ENCODE measurements around the gene SVIL.
"Not testable (repeated sequence)": the region's sequence is repeated elsewhere in the genome, so short reads cannot be mapped to it uniquely, and the experiment has no call there.

SVIL gene

GRCh38 chr10:29623797-29624196 is 11.0 kb downstream of the SVIL start:
- Mint-ChIP-seq H3K27ac (no peak overlapping the region), H3K36me3 (ENCODE audit: low read depth) (no peaks in the 10 kb centered on the region), H3K4me3 (no peak overlapping the region), H3K4me1 (ENCODE audit: low read depth) (peaks cover 2% of the 10 kb centered on the region), H3K9me3 (no peaks in the 10 kb centered on the region), H3K27me3 (ENCODE audit: low read depth) (no peaks in the 10 kb centered on the region)
- DNase-seq (ENCODE audit: low spot score), result no peak

DNA sequence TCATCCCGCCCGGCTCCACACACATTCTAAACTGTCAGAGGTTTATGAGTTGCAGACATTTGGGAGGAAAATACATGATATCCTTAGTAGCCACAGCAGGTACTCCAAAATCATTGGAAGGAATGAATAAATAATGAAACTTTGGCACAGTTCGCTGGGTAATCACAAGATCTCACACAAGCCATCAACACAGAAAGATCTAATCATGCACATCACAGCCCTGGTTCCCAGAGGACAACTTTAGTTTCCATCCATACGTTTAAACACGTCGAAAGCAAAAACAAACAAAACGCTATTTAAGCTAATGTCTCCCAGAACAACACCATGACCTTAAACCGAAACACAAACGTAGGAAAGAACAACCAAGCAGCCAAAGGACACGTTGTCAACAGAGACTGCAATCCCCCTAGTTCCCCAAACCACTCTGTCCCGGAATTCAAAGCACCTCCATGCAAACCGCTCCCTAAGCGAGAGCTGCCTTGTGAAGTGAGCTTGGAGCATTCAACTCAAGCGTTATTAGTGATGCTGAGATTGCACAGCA is 12.3 kb downstream of the SVIL start:
- Mint-ChIP-seq H3K27ac (no peak overlapping the region), H3K4me1 (ENCODE audit: low read depth) (no peaks in the 10 kb centered on the region), H3K4me3 (no peak overlapping the region), H3K36me3 (ENCODE audit: low read depth) (no peaks in the 10 kb centered on the region), H3K27me3 (ENCODE audit: low read depth) (no peaks in the 10 kb centered on the region), H3K9me3 (no peaks in the 10 kb centered on the region)
- no peak for DNase-seq (ENCODE audit: low spot score)

- H3K27ac Mint-ChIP-seq, result no peak overlapping the region
- no peak overlapping the region for H3K4me3 Mint-ChIP-seq
- DNase-seq (ENCODE audit: low spot score), result no peak
Measured at GRCh38 chr10:29621161-29621560, 13.6 kb downstream of the SVIL start.

DNA sequence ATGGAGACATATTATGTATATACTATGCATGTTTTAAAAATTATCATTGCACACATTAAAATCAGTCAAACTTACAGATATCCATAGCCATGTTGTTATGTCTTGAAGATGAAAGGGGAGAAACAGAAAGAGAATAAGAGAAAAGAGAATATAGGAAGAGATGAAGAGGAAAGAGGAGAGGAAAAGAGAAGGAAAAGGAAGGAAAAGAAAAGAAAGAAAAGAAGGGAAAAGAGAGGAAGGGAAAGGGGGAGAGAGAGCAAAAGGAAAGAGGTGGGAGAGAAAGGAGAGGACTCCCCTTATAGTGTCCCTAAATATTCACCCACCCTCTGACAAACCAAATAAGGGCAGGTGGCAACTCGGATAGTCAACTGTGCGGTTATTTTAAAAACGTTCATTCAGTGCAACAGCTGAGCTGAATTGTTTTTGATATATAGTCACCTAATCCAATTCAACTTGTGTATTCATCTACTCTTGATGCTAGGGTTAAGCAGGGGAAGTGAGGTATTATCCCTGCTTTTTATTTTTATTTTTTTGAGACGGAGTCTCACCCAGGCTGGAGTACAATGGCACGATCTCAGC is 14.6 kb downstream of the SVIL start:
- Mint-ChIP-seq H3K4me1 (ENCODE audit: low read depth) (no peaks in the 10 kb centered on the region), H3K4me3 (no peak overlapping the region), H3K36me3 (ENCODE audit: low read depth) (no peaks in the 10 kb centered on the region), H3K27me3 (ENCODE audit: low read depth) (no peaks in the 10 kb centered on the region), H3K9me3 (no peaks in the 10 kb centered on the region), H3K27ac (no peak overlapping the region)
- DNase-seq (ENCODE audit: low spot score), result no peak

More at GRCh38 chr10:29621161-29621560, 13.6 kb downstream of the SVIL start:
- no peaks in the 10 kb centered on the region for H3K9me3 Mint-ChIP-seq
- no peaks in the 10 kb centered on the region for H3K36me3 Mint-ChIP-seq (ENCODE audit: low read depth)
- H3K4me1 Mint-ChIP-seq (ENCODE audit: low read depth), result no peaks in the 10 kb centered on the region
- H3K27me3 Mint-ChIP-seq (ENCODE audit: low read depth), result no peaks in the 10 kb centered on the region

- no peak for DNase-seq (ENCODE audit: low spot score)
- no peaks in the 10 kb centered on the region for H3K9me3 Mint-ChIP-seq
- H3K27me3 Mint-ChIP-seq (ENCODE audit: low read depth), result no peaks in the 10 kb centered on the region
- H3K4me3 Mint-ChIP-seq, result no peak overlapping the region
- H3K36me3 Mint-ChIP-seq (ENCODE audit: low read depth), result no peaks in the 10 kb centered on the region
- no peak overlapping the region for H3K27ac Mint-ChIP-seq
- no peaks in the 10 kb centered on the region for H3K4me1 Mint-ChIP-seq (ENCODE audit: low read depth)
Measured at GRCh38 chr10:29619241-29619669, 15.5 kb downstream of the SVIL start.

DNA sequence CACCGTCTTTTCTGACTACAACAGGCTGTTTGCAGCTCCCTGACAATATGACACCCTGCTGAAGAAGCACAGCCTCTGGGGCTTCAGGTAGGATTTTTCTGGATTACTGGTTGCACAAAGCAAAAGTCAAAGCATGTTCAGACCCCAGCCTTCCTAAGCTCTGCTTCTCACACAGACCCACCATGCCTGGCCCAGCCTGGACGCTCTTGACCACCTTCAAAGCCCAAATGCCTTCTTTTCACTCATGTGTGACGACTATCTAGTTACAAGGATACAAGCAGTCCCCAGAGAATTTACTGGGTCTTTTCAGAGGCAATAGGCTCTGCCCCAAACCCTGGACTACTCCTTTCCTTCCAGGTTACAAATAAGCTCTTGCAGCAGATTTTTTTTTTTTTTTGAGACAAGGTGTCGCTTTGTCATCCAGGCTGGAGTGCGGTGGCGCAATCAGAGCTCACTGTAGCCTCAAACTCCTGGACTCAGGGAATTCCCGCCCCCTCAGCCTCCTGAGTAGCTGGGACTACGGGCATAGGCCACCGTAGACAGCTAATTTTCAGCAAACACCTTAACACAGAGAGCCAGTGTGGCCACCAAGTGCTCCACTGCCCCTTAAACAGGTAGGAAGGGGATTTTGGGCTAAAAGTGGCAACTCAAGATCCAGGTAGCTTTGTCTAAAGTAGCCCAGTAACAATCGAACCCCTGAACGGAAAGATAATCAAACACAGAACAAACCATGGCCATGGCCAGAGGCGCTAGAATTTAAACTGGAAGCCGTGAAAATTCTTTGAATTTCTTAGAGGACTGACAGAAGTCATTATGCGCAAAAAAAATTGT is 16.2 kb downstream of the SVIL start:
- no peaks in the 10 kb centered on the region for H3K4me1 Mint-ChIP-seq (ENCODE audit: low read depth)
- no peak overlapping the region for H3K4me3 Mint-ChIP-seq
- DNase-seq (ENCODE audit: low spot score), result no peak
- H3K36me3 Mint-ChIP-seq (ENCODE audit: low read depth), result no peaks in the 10 kb centered on the region
- H3K27ac Mint-ChIP-seq, result no peak overlapping the region
- no peaks in the 10 kb centered on the region for H3K27me3 Mint-ChIP-seq (ENCODE audit: low read depth)
- no peaks in the 10 kb centered on the region for H3K9me3 Mint-ChIP-seq

- H3K27ac Mint-ChIP-seq, result no peak overlapping the region
- no peaks in the 10 kb centered on the region for H3K9me3 Mint-ChIP-seq
- H3K36me3 Mint-ChIP-seq (ENCODE audit: low read depth), result no peaks in the 10 kb centered on the region
- H3K4me1 Mint-ChIP-seq (ENCODE audit: low read depth), result no peaks in the 10 kb centered on the region
- no peaks in the 10 kb centered on the region for H3K27me3 Mint-ChIP-seq (ENCODE audit: low read depth)
- H3K4me3 Mint-ChIP-seq, result no peak overlapping the region
- DNase-seq (ENCODE audit: low spot score), result no peak
Measured at GRCh38 chr10:29617880-29618340, 16.9 kb downstream of the SVIL start.

GRCh38 chr10:29616542-29616941 is 18.2 kb downstream of the SVIL start:
- H3K27me3 Mint-ChIP-seq (ENCODE audit: low read depth), result no peaks in the 10 kb centered on the region
- no peak for DNase-seq (ENCODE audit: low spot score)
- H3K36me3 Mint-ChIP-seq (ENCODE audit: low read depth), result peaks cover 2% of the 10 kb centered on the region
- H3K9me3 Mint-ChIP-seq, result no peaks in the 10 kb centered on the region
- H3K4me3 Mint-ChIP-seq, result no peak overlapping the region
- H3K27ac Mint-ChIP-seq, result no peak overlapping the region
- no peaks in the 10 kb centered on the region for H3K4me1 Mint-ChIP-seq (ENCODE audit: low read depth)

DNA sequence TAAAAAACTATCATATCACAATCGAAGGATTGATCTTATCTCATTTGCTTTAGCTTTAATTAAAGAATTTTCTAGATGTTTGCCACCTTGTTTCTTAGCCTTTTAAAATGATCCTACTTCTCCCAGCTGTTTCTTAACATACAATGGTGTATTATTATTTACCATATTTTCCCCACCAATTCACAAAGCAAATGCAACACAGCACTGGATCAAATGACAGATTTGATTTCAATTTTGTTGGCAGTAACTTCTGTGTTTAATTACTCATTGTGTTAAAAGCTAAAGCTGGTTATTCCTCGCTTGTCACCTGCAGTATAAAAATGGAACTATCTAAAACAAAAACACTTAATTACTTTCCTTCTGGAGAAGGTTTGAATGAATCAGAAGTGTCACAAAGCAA is 19.6 kb downstream of the SVIL start:
- Mint-ChIP-seq H3K4me1 (ENCODE audit: low read depth) (no peaks in the 10 kb centered on the region), H3K27ac (no peak overlapping the region), H3K4me3 (no peak overlapping the region), H3K27me3 (ENCODE audit: low read depth) (no peaks in the 10 kb centered on the region), H3K36me3 (ENCODE audit: low read depth) (peaks cover 8% of the 10 kb centered on the region), H3K9me3 (peaks cover 9% of the 10 kb centered on the region)
- DNase-seq (ENCODE audit: low spot score), result no peak

DNA sequence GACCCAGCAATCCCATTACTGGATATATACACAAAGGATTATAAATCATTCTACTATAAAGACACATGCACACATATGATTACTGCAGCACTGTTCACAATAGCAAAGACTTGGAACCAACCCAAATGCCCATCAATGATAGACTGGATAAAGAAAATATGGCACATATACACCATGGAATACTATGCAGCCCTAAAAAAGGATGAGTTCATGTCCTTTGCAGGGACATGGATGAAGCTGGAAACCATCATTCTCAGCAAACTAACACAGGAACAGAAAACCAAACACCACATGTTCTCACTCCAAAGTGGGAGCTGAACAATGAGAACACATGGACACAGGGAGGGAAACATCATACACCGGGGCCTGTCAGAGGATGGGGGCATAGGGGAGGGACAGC is 20.5 kb downstream of the SVIL start:
- H3K27me3 Mint-ChIP-seq (ENCODE audit: low read depth); H3K36me3 Mint-ChIP-seq (ENCODE audit: low read depth); H3K27ac Mint-ChIP-seq; DNase-seq (ENCODE audit: low spot score); H3K4me3 Mint-ChIP-seq; H3K4me1 Mint-ChIP-seq (ENCODE audit: low read depth): not testable (repeated sequence)
- H3K9me3 Mint-ChIP-seq, result peaks cover 18% of the 10 kb centered on the region

DNA sequence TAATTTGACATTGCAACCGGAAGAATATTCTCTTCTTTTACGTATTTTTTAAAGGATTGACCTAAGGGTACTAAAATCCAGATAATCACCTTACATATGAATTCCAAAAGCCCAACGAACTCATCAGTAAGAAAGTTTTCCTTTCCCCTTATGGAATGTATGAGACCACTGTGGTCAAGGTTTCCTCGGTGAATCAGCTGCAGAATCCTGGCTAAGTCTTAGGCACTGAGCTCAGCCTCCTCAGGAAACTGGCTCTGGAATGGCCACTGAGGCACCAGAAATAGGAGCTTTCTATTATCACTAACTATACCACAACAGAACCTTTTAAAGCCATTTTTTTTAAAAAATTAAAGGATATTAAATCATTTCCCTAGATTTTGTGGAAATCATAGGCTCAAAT is 21.0 kb downstream of the SVIL start:
- Mint-ChIP-seq H3K27me3 (ENCODE audit: low read depth) (no peaks in the 10 kb centered on the region), H3K4me3 (no peak overlapping the region), H3K27ac (no peak overlapping the region), H3K4me1 (ENCODE audit: low read depth) (no peaks in the 10 kb centered on the region), H3K9me3 (peaks cover 23% of the 10 kb centered on the region), H3K36me3 (ENCODE audit: low read depth) (peaks cover 13% of the 10 kb centered on the region)
- DNase-seq (ENCODE audit: low spot score), result no peak

DNA sequence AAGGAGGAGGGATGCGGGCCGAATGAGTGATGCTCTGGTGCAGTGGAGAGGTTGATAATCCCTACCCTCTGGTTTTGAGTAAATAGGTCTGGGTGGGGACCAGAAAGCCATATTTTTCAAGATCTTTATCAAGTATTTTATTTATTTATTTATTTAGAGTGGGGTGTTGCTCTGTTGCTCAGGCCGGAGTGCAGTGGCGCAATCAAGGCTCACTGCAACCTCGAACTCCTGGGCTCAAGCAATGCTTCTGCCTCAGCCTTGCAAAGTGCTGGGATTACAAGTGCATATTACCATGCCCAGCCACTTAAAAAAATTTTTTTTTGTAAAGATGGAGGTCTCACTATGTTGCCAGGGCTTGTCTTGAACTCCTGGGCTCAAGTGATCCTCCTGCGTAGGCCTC is 21.6 kb downstream of the SVIL start:
- Mint-ChIP-seq H3K27ac (no peak overlapping the region), H3K4me1 (ENCODE audit: low read depth) (no peaks in the 10 kb centered on the region), H3K27me3 (ENCODE audit: low read depth) (no peaks in the 10 kb centered on the region), H3K4me3 (no peak overlapping the region), H3K36me3 (ENCODE audit: low read depth) (peaks cover 13% of the 10 kb centered on the region), H3K9me3 (peaks cover 23% of the 10 kb centered on the region)
- no peak for DNase-seq (ENCODE audit: low spot score)

DNA sequence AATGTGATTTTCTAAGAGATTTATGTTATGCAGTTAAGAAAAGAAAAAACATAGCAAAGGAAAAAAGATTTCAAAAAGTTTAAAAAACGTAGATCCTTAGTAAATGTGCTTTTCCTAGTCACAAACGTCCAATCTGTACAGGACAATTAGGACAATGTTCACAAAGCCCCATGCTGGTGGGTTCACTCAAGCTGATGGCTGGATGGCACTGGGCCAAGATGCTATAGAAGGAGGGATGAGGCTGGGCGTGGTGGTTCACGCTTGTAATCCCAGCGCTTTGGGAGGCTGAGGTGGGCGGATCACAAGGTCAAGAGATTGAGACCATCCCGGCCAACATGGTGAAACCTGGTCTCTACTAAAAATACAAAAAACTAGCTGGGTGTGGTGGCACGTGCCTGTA is 22.1 kb downstream of the SVIL start:
- Mint-ChIP-seq H3K27ac (no peak overlapping the region), H3K4me1 (ENCODE audit: low read depth) (no peaks in the 10 kb centered on the region), H3K27me3 (ENCODE audit: low read depth) (no peaks in the 10 kb centered on the region), H3K36me3 (ENCODE audit: low read depth) (peaks cover 13% of the 10 kb centered on the region), H3K4me3 (no peak overlapping the region), H3K9me3 (peaks cover 23% of the 10 kb centered on the region)
- DNase-seq (ENCODE audit: low spot score), result no peak

DNA sequence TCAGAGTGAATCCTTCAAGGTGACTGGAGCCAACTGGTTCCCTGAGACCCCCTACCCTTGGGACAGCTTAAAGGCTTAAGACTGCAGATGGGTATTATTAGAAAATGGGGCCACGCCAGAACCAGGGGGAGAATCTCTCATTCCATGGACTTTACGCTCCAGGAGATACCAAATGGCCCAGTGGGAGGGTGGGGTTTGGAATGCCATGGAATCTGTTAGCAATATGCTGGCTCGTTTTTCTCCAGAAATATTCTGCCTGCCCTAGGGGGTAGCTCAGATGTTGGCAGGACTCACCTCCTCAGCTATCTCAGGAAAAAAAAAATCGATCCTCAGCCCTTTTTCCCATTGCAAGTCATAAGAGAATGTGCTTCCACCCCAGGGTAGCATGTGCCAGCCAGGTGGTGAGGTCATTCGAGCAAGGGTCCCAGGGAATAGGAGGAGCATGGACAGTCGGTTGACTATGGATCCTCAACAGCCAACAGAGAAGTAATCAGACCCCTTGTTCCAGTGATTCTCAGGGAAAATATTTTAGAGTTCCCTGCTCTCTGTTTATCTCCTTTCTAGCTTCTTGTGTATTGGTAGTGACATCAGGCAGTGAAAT is 22.9 kb downstream of the SVIL start:
- no peak for DNase-seq (ENCODE audit: low spot score)
- Mint-ChIP-seq H3K27me3 (ENCODE audit: low read depth) (no peaks in the 10 kb centered on the region), H3K4me3 (no peak overlapping the region), H3K27ac (no peak overlapping the region), H3K9me3 (peaks cover 23% of the 10 kb centered on the region), H3K4me1 (ENCODE audit: low read depth) (no peaks in the 10 kb centered on the region), H3K36me3 (ENCODE audit: low read depth) (peaks cover 13% of the 10 kb centered on the region)
